Neutrophil (primary cell): Measurements from ENCODE around the gene IFNLR1.

Experiments used
- H3K27ac ChIP-seq: fragments of 200-600 bp; sonication (generic); 2 replicates; pipeline ENCODE4 v1.5.1; 2016; ENCODE audit warnings: mild to moderate bottlenecking, moderate library complexity
- H3K27me3 ChIP-seq: fragments of 200-600 bp; sonication (generic); 2 replicates; pipeline ENCODE4 v1.6.0; 2016; ENCODE audit warnings: mild to moderate bottlenecking
- H3K36me3 ChIP-seq: fragments of 200-600 bp; sonication (generic); 2 replicates; pipeline ENCODE4 v1.5.1; 2017
- H3K4me1 ChIP-seq, 2 experiments: fragments of 200-600 bp in 1 of 2; sonication (generic) in 1 of 2; 1 replicate in 1 of 2; 2 replicates in 1 of 2; pipeline versions ENCODE4 v1.5.1 to v1.6.1; 2013 to 2016; ENCODE audit warnings: low read depth in 1 of 2, low read length in 1 of 2, mild to moderate bottlenecking in 1 of 2, moderate library complexity in 1 of 2; ENCODE audit not compliant: control insufficient read depth in 1 of 2, insufficient read depth in 1 of 2
- H3K4me3 ChIP-seq, 2 experiments: fragments of 200-600 bp in 1 of 2; sonication (generic) in 1 of 2; 1 replicate in 1 of 2; 2 replicates in 1 of 2; pipeline ENCODE4 v1.5.1; 2013 to 2016; ENCODE audit warnings: low read depth in 1 of 2, low read length in 1 of 2, mild to moderate bottlenecking in 1 of 2, moderate library complexity in 1 of 2
- H3K9me3 ChIP-seq: fragments of 200-600 bp; sonication (generic); 2 replicates; pipeline ENCODE4 v1.5.1; 2016
- TF ChIP-seq, protein P1 (sequence below): fragments of 200-600 bp; sonication (generic); IDR thresholded peaks from 2 replicates; pipeline ENCODE4 v1.5.1; 2016; ENCODE audit warnings: antibody characterized with exemption

IFNLR1 gene

GRCh38 chr1:24105368-24106160 is 81.5 kb downstream of the IFNLR1 start:
- TF ChIP-seq, protein P1, sequence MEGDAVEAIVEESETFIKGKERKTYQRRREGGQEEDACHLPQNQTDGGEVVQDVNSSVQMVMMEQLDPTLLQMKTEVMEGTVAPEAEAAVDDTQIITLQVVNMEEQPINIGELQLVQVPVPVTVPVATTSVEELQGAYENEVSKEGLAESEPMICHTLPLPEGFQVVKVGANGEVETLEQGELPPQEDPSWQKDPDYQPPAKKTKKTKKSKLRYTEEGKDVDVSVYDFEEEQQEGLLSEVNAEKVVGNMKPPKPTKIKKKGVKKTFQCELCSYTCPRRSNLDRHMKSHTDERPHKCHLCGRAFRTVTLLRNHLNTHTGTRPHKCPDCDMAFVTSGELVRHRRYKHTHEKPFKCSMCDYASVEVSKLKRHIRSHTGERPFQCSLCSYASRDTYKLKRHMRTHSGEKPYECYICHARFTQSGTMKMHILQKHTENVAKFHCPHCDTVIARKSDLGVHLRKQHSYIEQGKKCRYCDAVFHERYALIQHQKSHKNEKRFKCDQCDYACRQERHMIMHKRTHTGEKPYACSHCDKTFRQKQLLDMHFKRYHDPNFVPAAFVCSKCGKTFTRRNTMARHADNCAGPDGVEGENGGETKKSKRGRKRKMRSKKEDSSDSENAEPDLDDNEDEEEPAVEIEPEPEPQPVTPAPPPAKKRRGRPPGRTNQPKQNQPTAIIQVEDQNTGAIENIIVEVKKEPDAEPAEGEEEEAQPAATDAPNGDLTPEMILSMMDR: no peak
- Histone ChIP-seq H3K4me3 (no peak overlapping the region), H3K36me3 (no peaks in the 10 kb centered on the region), H3K4me1 (no peaks in the 10 kb centered on the region), H3K27ac (no peak overlapping the region), H3K27me3 (peaks cover under 1% of the 10 kb centered on the region), H3K9me3 (no peaks in the 10 kb centered on the region)

DNA sequence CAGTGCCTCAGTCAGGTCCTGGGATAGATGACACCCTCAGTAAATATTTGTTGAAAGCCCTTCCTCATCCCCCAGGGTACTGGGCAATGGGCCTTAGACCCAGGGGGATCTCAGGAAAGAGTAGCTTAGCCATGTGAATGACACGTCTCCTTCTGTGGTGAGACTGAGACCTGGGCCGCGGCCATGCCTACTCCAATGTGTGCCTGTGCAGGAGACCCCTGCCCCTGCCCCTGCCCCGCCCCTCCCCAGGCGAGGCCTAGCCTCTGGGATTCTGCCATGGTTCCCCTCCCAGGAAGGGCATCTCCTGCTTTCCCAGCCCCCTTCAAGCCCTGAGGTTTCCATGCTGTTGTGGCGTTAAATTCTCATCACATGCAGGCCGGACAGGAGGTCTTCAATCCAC is 82.2 kb downstream of the IFNLR1 start:
- Histone ChIP-seq H3K36me3 (no peaks in the 10 kb centered on the region), H3K27me3 (no peaks in the 10 kb centered on the region), H3K4me1 (no peaks in the 10 kb centered on the region), H3K4me3 (no peak overlapping the region), H3K9me3 (no peaks in the 10 kb centered on the region), H3K27ac (no peak overlapping the region)
- TF ChIP-seq, protein P1: no peak
